ENCODE results near the gene ADAM10.
"Not testable (repeated sequence)": the region's sequence is repeated elsewhere in the genome, so short reads cannot be mapped to it uniquely, and the experiment has no call there.

Gene ADAM10

GRCh38 chr15:58608711-58609110 lies 140.8 kb downstream of the ADAM10 start:
- H3K4me1 ChIP-seq (ENCODE audit: control insufficient read depth, insufficient read depth, low read length), result no peaks in the 10 kb centered on the region
- H3K9me3 ChIP-seq (ENCODE audit: control insufficient read depth in 2 of 2, low read length in 2 of 2), result peaks cover 0 to under 1% of the 10 kb centered on the region in 2 donors
- no peak overlapping the region for H3K27ac ChIP-seq (ENCODE audit: low read length)
- peaks cover 0 to 14% of the 10 kb centered on the region in 2 donors for H3K36me3 ChIP-seq (ENCODE audit: control insufficient read depth in 2 of 2, insufficient read depth in 2 of 2, low read length in 2 of 2)
- H3K27me3 ChIP-seq (ENCODE audit: control insufficient read depth in 1 of 2, insufficient read depth in 2 of 2, low read length in 2 of 2), result no peaks in the 10 kb centered on the region
- H3K4me3 ChIP-seq (ENCODE audit: low read length in 2 of 2), result no peak overlapping the region
- H3K9ac ChIP-seq (ENCODE audit: low read length in 2 of 2), result no peak overlapping the region

DNA sequence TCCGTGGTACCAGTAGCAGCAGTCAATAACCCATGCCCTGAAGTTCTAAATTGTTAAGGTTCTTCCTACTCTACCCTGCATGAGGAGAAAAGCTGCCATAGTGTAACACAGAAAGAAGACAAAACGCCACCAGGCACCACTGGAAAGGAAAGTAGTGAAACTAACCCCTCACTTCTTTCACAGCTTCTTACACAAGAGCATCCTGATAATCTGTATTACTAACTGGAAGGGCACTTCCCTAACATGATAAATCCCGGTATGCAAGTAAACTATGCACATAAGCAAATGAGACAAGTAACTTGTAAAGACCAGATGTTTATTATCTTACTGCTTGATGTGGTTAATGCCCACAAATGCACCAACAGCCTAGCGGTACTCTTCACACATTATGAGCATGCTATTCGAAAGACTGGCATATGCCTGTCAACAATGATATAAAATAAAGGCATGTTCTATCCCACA lies 141.3 kb downstream of the ADAM10 start:
- no peak overlapping the region for H3K27ac ChIP-seq (ENCODE audit: low read length)
- peaks cover 0 to 14% of the 10 kb centered on the region in 2 donors for H3K36me3 ChIP-seq (ENCODE audit: control insufficient read depth in 2 of 2, insufficient read depth in 2 of 2, low read length in 2 of 2)
- H3K4me1 ChIP-seq (ENCODE audit: control insufficient read depth, insufficient read depth, low read length), result no peaks in the 10 kb centered on the region
- no peak overlapping the region for H3K4me3 ChIP-seq (ENCODE audit: low read length in 2 of 2)
- H3K9me3 ChIP-seq (ENCODE audit: control insufficient read depth in 2 of 2, low read length in 2 of 2), result no peaks in the 10 kb centered on the region
- no peak overlapping the region for H3K9ac ChIP-seq (ENCODE audit: low read length in 2 of 2)
- H3K27me3 ChIP-seq (ENCODE audit: control insufficient read depth in 1 of 2, insufficient read depth in 2 of 2, low read length in 2 of 2), result no peaks in the 10 kb centered on the region

DNA sequence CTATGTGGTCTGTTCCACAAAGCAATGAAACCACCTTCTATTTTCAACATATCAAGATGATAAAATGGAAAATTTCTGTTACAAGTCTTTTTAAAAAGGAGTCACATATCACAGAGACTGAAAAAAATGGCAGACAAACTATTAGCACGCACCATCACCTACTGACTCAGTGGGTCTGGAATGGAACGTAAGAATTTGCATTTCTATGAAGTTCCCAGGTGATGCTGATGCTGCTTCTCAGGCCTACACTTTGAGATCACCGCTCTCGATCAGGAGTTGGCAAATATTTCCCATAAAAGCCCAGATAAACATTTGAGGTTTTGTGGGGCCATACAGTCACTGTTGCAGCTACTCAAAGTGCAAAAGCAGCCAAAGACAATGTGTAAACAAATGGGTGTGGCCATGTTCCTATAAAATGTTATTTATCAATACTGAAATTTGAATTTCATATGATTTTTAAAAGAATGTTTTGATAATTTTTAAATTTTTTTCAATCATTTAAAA lies 142.9 kb downstream of the ADAM10 start:
- Histone ChIP-seq H3K9ac (ENCODE audit: low read length in 2 of 2) (no peak overlapping the region), H3K27me3 (ENCODE audit: control insufficient read depth in 1 of 2, insufficient read depth in 2 of 2, low read length in 2 of 2) (no peaks in the 10 kb centered on the region), H3K4me3 (ENCODE audit: low read length in 2 of 2) (no peak overlapping the region), H3K36me3 (ENCODE audit: control insufficient read depth in 2 of 2, insufficient read depth in 2 of 2, low read length in 2 of 2) (peaks cover 0 to 14% of the 10 kb centered on the region in 2 donors), H3K9me3 (ENCODE audit: control insufficient read depth in 2 of 2, low read length in 2 of 2) (no peaks in the 10 kb centered on the region), H3K4me1 (ENCODE audit: control insufficient read depth, insufficient read depth, low read length) (no peaks in the 10 kb centered on the region), H3K27ac (ENCODE audit: low read length) (no peak overlapping the region)

DNA sequence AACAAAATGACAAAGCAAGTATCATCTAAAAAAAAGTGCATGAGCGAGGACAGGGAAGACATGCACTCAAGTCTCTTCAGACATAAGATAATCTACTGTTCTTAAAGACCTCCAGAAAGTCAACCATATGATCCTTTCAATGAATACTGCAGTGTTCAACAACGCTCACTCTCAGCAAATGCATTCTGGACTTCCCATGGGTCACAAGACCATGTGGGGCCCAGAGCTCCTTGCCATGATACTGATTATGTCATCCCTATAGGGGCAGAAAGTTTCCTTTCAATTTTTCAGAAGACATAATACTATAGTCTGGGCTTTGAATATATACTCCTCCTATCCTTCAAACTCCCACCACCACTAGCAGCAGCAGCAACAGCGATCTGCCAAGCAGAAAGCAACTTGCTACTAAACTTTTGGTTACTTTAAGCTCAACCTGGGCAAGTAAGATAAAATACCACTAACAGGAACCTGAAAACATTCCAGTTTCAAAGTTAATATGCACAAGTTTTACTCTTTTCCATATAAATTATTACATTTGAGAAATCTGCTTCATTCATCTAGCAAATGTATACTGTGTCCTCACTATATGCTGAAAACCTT lies 143.5 kb downstream of the ADAM10 start:
- Histone ChIP-seq H3K9ac (ENCODE audit: low read length in 2 of 2) (no peak overlapping the region), H3K27ac (ENCODE audit: low read length) (no peak overlapping the region), H3K4me1 (ENCODE audit: control insufficient read depth, insufficient read depth, low read length) (no peaks in the 10 kb centered on the region), H3K4me3 (ENCODE audit: low read length in 2 of 2) (no peak overlapping the region), H3K27me3 (ENCODE audit: control insufficient read depth in 1 of 2, insufficient read depth in 2 of 2, low read length in 2 of 2) (no peaks in the 10 kb centered on the region), H3K36me3 (ENCODE audit: control insufficient read depth in 2 of 2, insufficient read depth in 2 of 2, low read length in 2 of 2) (peaks cover 0 to 14% of the 10 kb centered on the region in 2 donors), H3K9me3 (ENCODE audit: control insufficient read depth in 2 of 2, low read length in 2 of 2) (no peaks in the 10 kb centered on the region)

- no peaks in the 10 kb centered on the region for H3K9me3 ChIP-seq (ENCODE audit: control insufficient read depth in 2 of 2, low read length in 2 of 2)
- H3K4me1 ChIP-seq (ENCODE audit: control insufficient read depth, insufficient read depth, low read length), result no peaks in the 10 kb centered on the region
- H3K4me3 ChIP-seq (ENCODE audit: low read length in 2 of 2), result no peak overlapping the region
- H3K36me3 ChIP-seq (ENCODE audit: control insufficient read depth in 2 of 2, insufficient read depth in 2 of 2, low read length in 2 of 2), result peaks cover 0 to 5% of the 10 kb centered on the region in 2 donors
- no peaks in the 10 kb centered on the region for H3K27me3 ChIP-seq (ENCODE audit: control insufficient read depth in 1 of 2, insufficient read depth in 2 of 2, low read length in 2 of 2)
- H3K27ac ChIP-seq (ENCODE audit: low read length), result no peak overlapping the region
- H3K9ac ChIP-seq (ENCODE audit: low read length in 2 of 2), result no peak overlapping the region
These were observed 145.0 kb downstream of the ADAM10 start for GRCh38 chr15:58604455-58604923.

DNA sequence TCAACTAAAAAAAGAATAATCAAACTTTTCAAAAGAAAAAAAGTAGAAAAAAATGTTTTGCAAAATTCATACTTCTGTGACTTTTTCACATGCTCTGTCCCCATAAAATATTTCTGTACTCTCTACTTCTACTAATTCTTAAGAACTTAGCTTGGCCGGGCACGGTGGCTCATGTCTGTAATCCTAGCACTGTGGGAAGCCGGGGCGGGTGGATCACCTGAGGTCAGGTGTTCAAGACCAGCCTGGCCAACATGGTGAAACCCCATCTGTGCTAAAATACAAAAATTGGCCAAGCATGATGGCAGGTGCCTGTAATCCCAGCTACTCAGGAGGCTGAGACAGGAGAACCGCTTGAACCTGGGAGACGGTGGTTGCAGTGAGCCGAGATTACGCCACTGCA lies 145.6 kb downstream of the ADAM10 start:
- H3K4me1 ChIP-seq (ENCODE audit: control insufficient read depth, insufficient read depth, low read length); H3K27me3 ChIP-seq (ENCODE audit: control insufficient read depth in 1 of 2, insufficient read depth in 2 of 2, low read length in 2 of 2); H3K9me3 ChIP-seq (ENCODE audit: control insufficient read depth in 2 of 2, low read length in 2 of 2); H3K9ac ChIP-seq (ENCODE audit: low read length in 2 of 2); H3K4me3 ChIP-seq (ENCODE audit: low read length in 2 of 2); H3K36me3 ChIP-seq (ENCODE audit: control insufficient read depth in 2 of 2, insufficient read depth in 2 of 2, low read length in 2 of 2); H3K27ac ChIP-seq (ENCODE audit: low read length): not testable (repeated sequence)

DNA sequence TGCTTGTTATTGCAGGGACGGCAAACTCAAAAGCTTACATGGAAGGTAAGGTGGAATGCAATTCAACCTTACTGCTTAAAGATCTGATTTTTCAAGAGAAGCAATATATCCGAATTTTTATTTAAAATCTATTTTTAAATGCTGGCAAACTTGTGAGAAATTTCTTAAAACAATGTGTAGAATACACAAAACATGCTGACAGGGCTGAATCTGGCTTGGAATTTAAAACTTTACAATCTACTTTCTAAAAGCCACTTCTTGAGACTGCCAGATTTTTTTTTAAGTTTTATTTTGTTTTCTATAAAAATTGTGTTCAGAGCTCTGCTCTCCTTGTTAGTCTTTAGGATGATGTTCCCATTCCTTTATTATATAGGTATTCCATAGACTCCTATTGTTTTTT lies 146.7 kb downstream of the ADAM10 start:
- Histone ChIP-seq H3K4me3 (ENCODE audit: low read length in 2 of 2) (no peak overlapping the region), H3K9me3 (ENCODE audit: control insufficient read depth in 2 of 2, low read length in 2 of 2) (no peaks in the 10 kb centered on the region), H3K9ac (ENCODE audit: low read length in 2 of 2) (no peak overlapping the region), H3K4me1 (ENCODE audit: control insufficient read depth, insufficient read depth, low read length) (no peaks in the 10 kb centered on the region), H3K36me3 (ENCODE audit: control insufficient read depth in 2 of 2, insufficient read depth in 2 of 2, low read length in 2 of 2) (peaks cover 0 to 5% of the 10 kb centered on the region in 2 donors), H3K27me3 (ENCODE audit: control insufficient read depth in 1 of 2, insufficient read depth in 2 of 2, low read length in 2 of 2) (no peaks in the 10 kb centered on the region), H3K27ac (ENCODE audit: low read length) (no peak overlapping the region)

DNA sequence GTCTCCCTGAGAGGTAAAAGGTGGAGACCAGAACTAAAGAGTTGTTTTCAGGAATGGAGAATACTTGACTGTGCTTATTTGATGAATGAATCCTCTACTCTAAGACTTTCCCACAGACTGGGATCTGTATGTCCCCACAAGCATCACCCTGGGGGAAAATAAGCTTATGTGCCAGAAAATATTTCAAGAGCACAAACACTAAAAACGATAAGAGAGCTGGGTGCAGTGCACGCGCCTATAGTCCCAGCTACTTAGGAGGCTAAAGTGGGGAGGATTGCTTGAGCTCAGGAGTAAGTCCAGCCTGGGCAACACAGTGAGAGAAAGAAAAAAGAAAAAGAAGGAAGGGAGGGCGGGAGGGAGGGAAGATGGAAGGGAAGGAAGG lies 150.7 kb downstream of the ADAM10 start:
- H3K9me3 ChIP-seq (ENCODE audit: control insufficient read depth in 2 of 2, low read length in 2 of 2), result no peaks in the 10 kb centered on the region
- H3K9ac ChIP-seq (ENCODE audit: low read length in 2 of 2), result no peak overlapping the region
- no peaks in the 10 kb centered on the region for H3K4me1 ChIP-seq (ENCODE audit: control insufficient read depth, insufficient read depth, low read length)
- no peak overlapping the region for H3K4me3 ChIP-seq (ENCODE audit: low read length in 2 of 2)
- H3K27ac ChIP-seq (ENCODE audit: low read length), result no peak overlapping the region
- H3K36me3 ChIP-seq (ENCODE audit: control insufficient read depth in 2 of 2, insufficient read depth in 2 of 2, low read length in 2 of 2), result peaks cover 0 to 7% of the 10 kb centered on the region in 2 donors
- H3K27me3 ChIP-seq (ENCODE audit: control insufficient read depth in 1 of 2, insufficient read depth in 2 of 2, low read length in 2 of 2), result no peaks in the 10 kb centered on the region

- Histone ChIP-seq H3K9me3 (ENCODE audit: control insufficient read depth in 2 of 2, low read length in 2 of 2) (no peaks in the 10 kb centered on the region), H3K9ac (ENCODE audit: low read length in 2 of 2) (no peak overlapping the region), H3K27ac (ENCODE audit: low read length) (no peak overlapping the region), H3K4me1 (ENCODE audit: control insufficient read depth, insufficient read depth, low read length) (no peaks in the 10 kb centered on the region), H3K4me3 (ENCODE audit: low read length in 2 of 2) (no peak overlapping the region), H3K27me3 (ENCODE audit: control insufficient read depth in 1 of 2, insufficient read depth in 2 of 2, low read length in 2 of 2) (no peaks in the 10 kb centered on the region), H3K36me3 (ENCODE audit: control insufficient read depth in 2 of 2, insufficient read depth in 2 of 2, low read length in 2 of 2) (peaks cover 0 to 7% of the 10 kb centered on the region in 2 donors)
These were observed 151.3 kb downstream of the ADAM10 start for GRCh38 chr15:58597943-58598828.

- no peaks in the 10 kb centered on the region for H3K4me1 ChIP-seq (ENCODE audit: control insufficient read depth, insufficient read depth, low read length)
- no peak overlapping the region for H3K9ac ChIP-seq (ENCODE audit: low read length in 2 of 2)
These were observed 153.8 kb downstream of the ADAM10 start for GRCh38 chr15:58595516-58596263.

More at GRCh38 chr15:58595516-58596263, 153.8 kb downstream of the ADAM10 start:
- Histone ChIP-seq H3K4me3 (ENCODE audit: low read length in 2 of 2) (no peak overlapping the region), H3K36me3 (ENCODE audit: control insufficient read depth in 2 of 2, insufficient read depth in 2 of 2, low read length in 2 of 2) (peaks cover 0 to 7% of the 10 kb centered on the region in 2 donors), H3K27ac (ENCODE audit: low read length) (no peak overlapping the region), H3K27me3 (ENCODE audit: control insufficient read depth in 1 of 2, insufficient read depth in 2 of 2, low read length in 2 of 2) (no peaks in the 10 kb centered on the region), H3K9me3 (ENCODE audit: control insufficient read depth in 2 of 2, low read length in 2 of 2) (no peaks in the 10 kb centered on the region)
